GM19395 (cell line): ENCODE data around the gene LYL1.

Experiments used
- ATAC-seq: cut with Tn5 transposase; IDR thresholded peaks from one replicate; pipeline ENCODE4 v1.9.1; 2021; ENCODE audit warnings: mild to moderate bottlenecking, moderate library complexity; ENCODE audit not compliant: unreplicated experiment

The LYL1 gene

GRCh38 chr19:13109361-13110098 lies 6.9 kb upstream of the LYL1 start:
- no peak for ATAC-seq

GRCh38 chr19:13104848-13105711 lies 2.4 kb upstream of the LYL1 start:
- ATAC-seq = no peak

- no peak for ATAC-seq
Measured at GRCh38 chr19:13104360-13104847, 1.7 kb upstream of the LYL1 start.

GRCh38 chr19:13103581-13104359 lies 1.1 kb upstream of the LYL1 start:
- ATAC-seq = no peak

GRCh38 chr19:13102416-13102665 lies 317 bp downstream of the LYL1 start:
- no peak for ATAC-seq

GRCh38 chr19:13101590-13102415 lies 855 bp downstream of the LYL1 start:
- no peak for ATAC-seq

- no peak for ATAC-seq
Measured at GRCh38 chr19:13100841-13101589, 1.6 kb downstream of the LYL1 start.

GRCh38 chr19:13100031-13100588 lies 2.5 kb downstream of the LYL1 start:
- ATAC-seq = no peak

- ATAC-seq = no peak
Measured at GRCh38 chr19:13099073-13099999, 3.3 kb downstream of the LYL1 start.

GRCh38 chr19:13098277-13099072 lies 4.2 kb downstream of the LYL1 start:
- ATAC-seq = no peak

GRCh38 chr19:13097463-13098258 lies 5.0 kb downstream of the LYL1 start:
- ATAC-seq = no peak

GRCh38 chr19:13097033-13097462 lies 5.6 kb downstream of the LYL1 start:
- ATAC-seq = no peak

GRCh38 chr19:13095934-13096927 lies 6.4 kb downstream of the LYL1 start:
- no peak for ATAC-seq

- ATAC-seq = no peak
Measured at GRCh38 chr19:13095393-13095784, 7.3 kb downstream of the LYL1 start.

GRCh38 chr19:13094771-13095392 lies 7.8 kb downstream of the LYL1 start:
- ATAC-seq = no peak
